Keratinocyte (primary cell): ENCODE measurements around the gene ZHX3. TPM values are rescaled to one million over a fixed set of nuclear protein-coding genes. Genes with fewer than 3 reads are reported as not detected.

ENCODE experiments used
- DNase-seq: peaks from one replicate; pipeline ENCODE4 v3.0.0-alpha.2; 2011; ENCODE audit warnings: low read depth, missing footprints, low spot score
- FAIRE-seq: peaks from 2 replicates; lab custom pipeline; 2011; peaks lifted over from hg19 to GRCh38; lab: Jason Lieb, UNC
- H2AFZ ChIP-seq: 2 replicates; pipeline ENCODE4 v1.6.0; 2012; ENCODE audit warnings: low read length, control low read depth, inconsistent platforms; ENCODE audit not compliant: control insufficient read depth
- H3K27ac ChIP-seq: 2 replicates; pipeline ENCODE4 v1.5.1; 2011; ENCODE audit warnings: low read length; ENCODE audit not compliant: control insufficient read depth, insufficient read depth
- H3K27me3 ChIP-seq: 3 replicates; pipeline ENCODE4 v1.6.0; 2011; ENCODE audit warnings: low read length; ENCODE audit not compliant: control insufficient read depth, insufficient read depth; ENCODE audit errors: extremely low read depth
- H3K36me3 ChIP-seq, 2 experiments: 2 replicates in 1 of 2; 3 replicates in 1 of 2; pipeline ENCODE4 v1.5.1; 2011; ENCODE audit warnings: low read length in 2 of 2, mild to moderate bottlenecking in 1 of 2; ENCODE audit not compliant: control insufficient read depth in 2 of 2, insufficient read depth in 2 of 2; ENCODE audit errors: extremely low read depth in 1 of 2
- H3K4me1 ChIP-seq: 3 replicates; pipeline ENCODE4 v1.5.1; 2011; ENCODE audit warnings: low read length; ENCODE audit not compliant: control insufficient read depth, insufficient read depth; ENCODE audit errors: extremely low read depth
- H3K4me2 ChIP-seq: 3 replicates; pipeline ENCODE4 v1.6.0; 2011; ENCODE audit warnings: low read depth, low read length; ENCODE audit not compliant: control insufficient read depth, insufficient read depth; ENCODE audit errors: extremely low read depth
- H3K4me3 ChIP-seq, 3 experiments: fragments of 200-600 bp in 1 of 3; sonication (generic) in 1 of 3; 2 replicates in 2 of 3; 3 replicates in 1 of 3; pipeline ENCODE4 v1.5.1; 2011 to 2016; ENCODE audit warnings: low read length in 3 of 3, mild to moderate bottlenecking in 3 of 3, control low read depth in 2 of 3, inconsistent platforms in 1 of 3, low read depth in 1 of 3, mixed read lengths in 1 of 3, mixed run types in 1 of 3, moderate library complexity in 1 of 3; ENCODE audit not compliant: control insufficient read depth in 2 of 3, insufficient read depth in 2 of 3; ENCODE audit errors: extremely low read depth in 1 of 3
- H3K79me2 ChIP-seq: 2 replicates; pipeline ENCODE4 v1.6.0; 2012; ENCODE audit warnings: low read length; ENCODE audit not compliant: control insufficient read depth, insufficient read depth
- H3K9ac ChIP-seq: 3 replicates; pipeline ENCODE4 v1.6.0; 2011; ENCODE audit warnings: low read length; ENCODE audit not compliant: control insufficient read depth, insufficient read depth; ENCODE audit errors: extremely low read depth
- H3K9me1 ChIP-seq: 3 replicates; pipeline ENCODE4 v1.6.0; 2011; ENCODE audit warnings: low read length; ENCODE audit not compliant: control insufficient read depth, insufficient read depth; ENCODE audit errors: extremely low read depth
- H3K9me3 ChIP-seq: 2 replicates; pipeline ENCODE4 v1.5.1; 2012; ENCODE audit warnings: low read depth, low read length; ENCODE audit not compliant: control insufficient read depth
- H4K20me1 ChIP-seq: 3 replicates; pipeline ENCODE4 v1.6.0; 2011; ENCODE audit warnings: low read length; ENCODE audit not compliant: control insufficient read depth, insufficient read depth; ENCODE audit errors: extremely low read depth
- CTCF ChIP-seq, 3 experiments: IDR thresholded peaks in 1 of 3; conservative IDR thresholded peaks in 1 of 3; optimal IDR thresholded peaks in 1 of 3; 2 replicates in 2 of 3; 3 replicates in 1 of 3; pipeline versions ENCODE3 to v1.5.1; 2011; ENCODE audit warnings: low read length in 3 of 3, mild to moderate bottlenecking in 3 of 3, moderate library complexity in 2 of 3, control low read depth in 1 of 3, inconsistent platforms in 1 of 3; ENCODE audit not compliant: insufficient read depth in 2 of 3; ENCODE audit errors: extremely low read depth in 1 of 3
- EZH2 ChIP-seq: IDR thresholded peaks from one replicate; pipeline ENCODE4 v1.6.1; 2012; ENCODE audit warnings: inconsistent platforms, mild to moderate bottlenecking, low read length, moderate library complexity
- dilution Hi-C: fragments of 300-500 bp; cut with MboI; formaldehyde crosslinking; loops from one replicate; pipeline ENCODE4 v1.7.0; 2020; ENCODE audit warnings: low sequenced_read_pairs; ENCODE audit not compliant: extremely low pct_ligation_motif_present
- polyA plus RNA-seq, 5 experiments: library from polyadenylated mRNA; depleted of rRNA in 3 of 5; stranded (reverse) in 3 of 5; stranded (forward) in 1 of 5; unstranded in 1 of 5; fragments of >200 nt; gene quantifications; 1 replicate in 1 of 5; 2 replicates in 3 of 5; 3 replicates in 1 of 5; pipeline versions ENCODE4 v1.2.1 to v1.2.3, GENCODE V29; 2011 to 2012; ENCODE audit warnings: missing spikeins in 2 of 5, low read depth in 1 of 5, low replicate concordance in 1 of 5

ZHX3 gene
- polyA plus RNA-seq, 1 donor (not counting 4 experiments of a cell fraction or from before 2014, with no cell fraction given) = 16.5 TPM

GRCh38 chr20:41151134-41151869, 166.2 kb downstream of the ZHX3 start:
- H2AFZ ChIP-seq = no peak overlapping the region
- peaks cover 8% of the 10 kb centered on the region for H4K20me1 ChIP-seq
- no peak overlapping the region for H3K9ac ChIP-seq
- no peak overlapping the region for H3K4me3 ChIP-seq
- no peaks in the 10 kb centered on the region for H3K9me3 ChIP-seq
- H3K36me3 ChIP-seq = no peaks in the 10 kb centered on the region
- DNase-seq = no peak
- FAIRE-seq = no peak
- peaks cover 94% of the 10 kb centered on the region for H3K79me2 ChIP-seq
- H3K4me2 ChIP-seq = no peak overlapping the region
- dilution Hi-C loops = no loop called here
- H3K4me1 ChIP-seq = peaks cover 10% of the 10 kb centered on the region
- no peaks in the 10 kb centered on the region for H3K9me1 ChIP-seq
- no peak overlapping the region for H3K27ac ChIP-seq
- no peaks in the 10 kb centered on the region for H3K27me3 ChIP-seq
- TF ChIP-seq CTCF (optimal IDR thresholded peaks at IDR 0.05 in 1 of 3, IDR thresholded peaks at IDR 0.05 in 1 of 3, conservative IDR thresholded peaks at IDR 0.05 in 1 of 3; ENCODE audit: extremely low read depth in 1 of 3, insufficient read depth in 2 of 3, low read length in 3 of 3) (no peak), EZH2 (no peak)

GRCh38 chr20:41150664-41151063, 166.9 kb downstream of the ZHX3 start:
- no peaks in the 10 kb centered on the region for H3K36me3 ChIP-seq
- peaks cover 94% of the 10 kb centered on the region for H3K79me2 ChIP-seq
- no peak overlapping the region for H2AFZ ChIP-seq
- H3K9ac ChIP-seq = no peak overlapping the region
- DNase-seq (no peak), FAIRE-seq (no peak)
- H3K27ac ChIP-seq = no peak overlapping the region
- peaks cover 3% of the 10 kb centered on the region for H3K9me1 ChIP-seq
- dilution Hi-C loops = no loop called here
- H3K9me3 ChIP-seq = no peaks in the 10 kb centered on the region
- H3K4me1 ChIP-seq = peaks cover 9% of the 10 kb centered on the region
- no peak overlapping the region for H3K4me3 ChIP-seq
- TF ChIP-seq CTCF (optimal IDR thresholded peaks at IDR 0.05 in 1 of 3, IDR thresholded peaks at IDR 0.05 in 1 of 3, conservative IDR thresholded peaks at IDR 0.05 in 1 of 3; ENCODE audit: extremely low read depth in 1 of 3, insufficient read depth in 2 of 3, low read length in 3 of 3) = no peak
- TF ChIP-seq EZH2 = no peak
- H4K20me1 ChIP-seq = peaks cover 8% of the 10 kb centered on the region
- H3K4me2 ChIP-seq = no peak overlapping the region
- no peaks in the 10 kb centered on the region for H3K27me3 ChIP-seq
